AG09319 (cell line): ENCODE results near the gene CNST.

Experiments used
- DNase-seq: peaks from one replicate; pipeline ENCODE4 v3.0.0-alpha.2; 2010; ENCODE audit warnings: low read depth; ENCODE audit errors: extremely low read depth
- TF ChIP-seq, protein P1 (sequence below): IDR thresholded peaks from 2 replicates; pipeline ENCODE4 v1.5.1; 2011; ENCODE audit warnings: low read depth, mild to moderate bottlenecking, inconsistent platforms, low read length, moderate library complexity

Gene CNST

DNA sequence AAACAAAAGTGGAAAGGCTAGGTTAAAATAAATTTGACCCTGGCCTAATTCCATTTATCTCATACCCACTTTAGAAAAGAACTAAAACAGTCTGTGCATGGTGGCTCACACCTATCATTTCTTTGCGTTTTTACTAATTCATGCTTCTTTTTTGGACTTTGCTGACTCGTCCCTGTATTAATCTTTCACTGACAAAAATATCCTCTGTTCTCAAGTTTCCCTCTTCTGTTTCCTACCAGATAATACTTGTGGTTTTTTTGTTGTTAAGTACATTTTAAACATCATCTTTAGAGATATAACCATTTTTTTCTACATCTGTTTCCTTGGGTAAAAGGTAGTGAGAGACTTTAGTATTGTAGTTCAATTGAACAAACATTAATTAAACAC lies 11.5 kb downstream of the CNST start:
- TF ChIP-seq, protein P1, sequence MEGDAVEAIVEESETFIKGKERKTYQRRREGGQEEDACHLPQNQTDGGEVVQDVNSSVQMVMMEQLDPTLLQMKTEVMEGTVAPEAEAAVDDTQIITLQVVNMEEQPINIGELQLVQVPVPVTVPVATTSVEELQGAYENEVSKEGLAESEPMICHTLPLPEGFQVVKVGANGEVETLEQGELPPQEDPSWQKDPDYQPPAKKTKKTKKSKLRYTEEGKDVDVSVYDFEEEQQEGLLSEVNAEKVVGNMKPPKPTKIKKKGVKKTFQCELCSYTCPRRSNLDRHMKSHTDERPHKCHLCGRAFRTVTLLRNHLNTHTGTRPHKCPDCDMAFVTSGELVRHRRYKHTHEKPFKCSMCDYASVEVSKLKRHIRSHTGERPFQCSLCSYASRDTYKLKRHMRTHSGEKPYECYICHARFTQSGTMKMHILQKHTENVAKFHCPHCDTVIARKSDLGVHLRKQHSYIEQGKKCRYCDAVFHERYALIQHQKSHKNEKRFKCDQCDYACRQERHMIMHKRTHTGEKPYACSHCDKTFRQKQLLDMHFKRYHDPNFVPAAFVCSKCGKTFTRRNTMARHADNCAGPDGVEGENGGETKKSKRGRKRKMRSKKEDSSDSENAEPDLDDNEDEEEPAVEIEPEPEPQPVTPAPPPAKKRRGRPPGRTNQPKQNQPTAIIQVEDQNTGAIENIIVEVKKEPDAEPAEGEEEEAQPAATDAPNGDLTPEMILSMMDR, result no peak
- DNase-seq, result no peak

DNA sequence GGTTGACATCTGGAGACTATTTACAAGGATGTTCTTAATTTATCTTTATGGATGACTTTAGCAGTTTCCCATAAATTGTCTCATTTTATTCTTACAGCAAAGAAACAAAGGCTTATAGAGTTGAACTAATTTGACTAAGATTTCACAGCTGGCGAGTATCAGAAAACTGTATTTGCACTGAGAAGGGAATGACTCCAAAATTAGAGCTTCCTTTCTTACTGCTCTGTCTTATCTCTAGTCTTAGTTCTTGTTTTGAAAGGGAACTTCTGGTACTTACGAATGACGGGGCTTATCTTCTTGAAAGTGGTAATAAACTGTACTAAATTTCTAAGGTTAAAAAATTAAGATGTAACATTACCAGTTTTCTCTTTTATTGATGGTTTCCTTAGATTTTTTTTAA lies 13.6 kb downstream of the CNST start:
- DNase-seq, result no peak

DNA sequence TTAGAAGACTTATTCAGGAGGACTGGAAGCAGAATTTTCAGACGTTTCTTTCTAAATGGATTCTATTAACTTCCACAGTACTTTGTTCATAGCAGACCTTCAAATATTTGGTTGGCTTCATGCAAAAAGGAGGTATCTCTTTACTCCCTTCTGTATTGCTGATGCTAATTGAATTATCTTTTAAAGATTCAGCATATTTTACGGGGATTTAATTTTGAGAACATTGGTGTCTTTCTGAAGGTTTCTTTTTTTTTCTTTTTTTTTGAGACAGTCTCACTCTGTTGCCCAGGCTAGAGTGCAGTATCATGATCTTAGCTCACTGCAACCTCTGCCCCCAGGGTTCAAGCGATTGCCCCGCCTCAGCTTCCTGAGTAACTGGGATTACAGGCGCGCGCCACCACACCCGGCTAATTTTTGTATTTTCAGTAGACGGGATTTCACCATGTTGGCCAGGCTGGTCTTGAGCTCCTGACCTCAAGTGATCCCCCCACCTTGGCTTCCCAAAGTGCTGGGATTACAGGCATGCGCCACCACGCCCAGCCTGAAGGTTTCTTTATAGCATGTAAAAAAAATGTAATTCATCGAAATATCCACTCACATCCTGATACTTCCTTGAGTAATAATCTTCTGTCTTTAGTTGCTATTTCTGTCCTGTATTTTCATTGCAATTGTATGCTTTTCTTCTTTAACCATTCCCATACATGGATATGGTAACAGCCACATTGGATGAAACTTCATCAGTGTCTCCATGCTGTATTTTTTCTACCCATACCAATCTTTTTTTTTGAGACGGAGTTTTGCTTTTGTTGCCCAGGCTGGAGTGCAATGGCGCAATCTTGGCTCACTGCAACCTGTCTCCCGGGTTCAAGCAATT lies 14.5 kb downstream of the CNST start:
- TF ChIP-seq, protein P1, result no peak
- no peak for DNase-seq

More for the DNA sequence above, 13.6 kb downstream of the CNST start:
- TF ChIP-seq, protein P1, result no peak

DNA sequence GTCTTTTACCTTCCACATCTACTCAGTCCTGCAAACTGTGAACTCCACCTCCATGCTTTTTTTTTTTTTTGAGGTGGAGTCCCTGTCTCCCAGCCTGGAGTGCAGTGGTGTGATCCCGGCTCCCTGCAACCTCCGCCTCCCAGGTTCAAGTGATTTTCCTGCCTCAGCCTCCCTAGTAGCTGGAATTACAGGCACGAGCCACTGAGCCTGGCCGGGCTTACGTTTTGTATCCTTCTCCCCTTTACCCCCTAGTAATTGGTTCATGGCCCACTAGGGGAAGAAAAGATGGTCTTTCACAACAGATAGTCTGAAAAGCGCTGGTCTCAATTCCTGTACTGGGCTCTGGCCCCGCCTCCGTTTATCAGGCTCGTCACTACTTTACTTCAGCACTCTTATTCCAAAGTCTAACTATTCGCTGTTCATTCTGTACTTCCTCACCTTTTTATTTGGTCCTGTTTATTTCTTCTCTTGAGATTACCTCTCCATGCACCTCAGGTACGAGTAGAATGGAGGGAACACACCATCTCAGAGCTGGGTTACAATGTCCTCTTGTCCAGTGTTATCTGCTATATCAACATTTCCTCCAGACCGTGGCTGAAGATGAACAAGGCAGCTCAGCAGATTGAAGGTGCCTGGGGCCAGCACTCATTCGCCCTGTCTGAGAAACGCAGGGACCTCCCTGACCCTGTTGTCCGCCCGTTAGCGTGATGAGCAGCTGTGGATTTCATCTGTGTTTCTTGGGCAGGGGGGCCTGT lies 16.2 kb downstream of the CNST start:
- TF ChIP-seq, protein P1, result no peak
- no peak for DNase-seq

GRCh38 chr1:246583056-246583440 lies 16.8 kb downstream of the CNST start:
- no peak for DNase-seq

GRCh38 chr1:246583448-246584185 lies 17.4 kb downstream of the CNST start:
- DNase-seq, result peak; percentile 74
- TF ChIP-seq, protein P1, result no peak

More at GRCh38 chr1:246583056-246583440, 16.8 kb downstream of the CNST start:
- TF ChIP-seq, protein P1, result no peak

- DNase-seq, result no peak
- TF ChIP-seq, protein P1, result no peak
Measured at GRCh38 chr1:246587032-246587431, 20.8 kb downstream of the CNST start.
